ENCODE data around the gene TTC28. TPM values are rescaled to one million over a fixed set of nuclear protein-coding genes. Genes with fewer than 3 reads are reported as not detected.

The TTC28 gene
- total RNA-seq, 4 donors from 2014 or later: 43.8 to 130 (median 92.0) TPM

DNA sequence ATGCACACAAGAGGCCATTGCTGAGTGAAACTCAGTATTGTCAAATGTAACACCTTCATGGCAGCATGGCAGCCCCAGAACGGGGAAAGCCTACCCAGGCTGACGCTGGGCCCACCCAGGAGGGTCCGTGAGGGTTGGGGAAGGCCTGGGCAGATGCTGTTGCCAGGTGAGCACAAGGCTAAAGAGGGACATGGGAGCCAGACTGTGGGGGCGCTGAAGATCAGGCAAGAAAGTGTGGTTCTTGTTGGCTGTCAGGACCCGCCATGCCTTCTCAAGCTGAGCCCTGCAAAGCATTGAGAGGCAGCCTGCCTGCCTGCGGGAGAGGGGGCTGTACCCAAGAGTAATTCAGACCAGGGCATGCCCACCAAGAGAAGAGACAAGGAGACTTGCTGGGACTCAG is 675.6 kb downstream of the TTC28 start:
- intact Hi-C loops (cut with DNase I; ENCODE audit: low total_unique reads): loop anchor here (10.0 kb wide), 1 partner anchor 1249 kb away; no protein-coding TSS in a partner anchor
- H3K4me1 ChIP-seq: no peaks in the 10 kb centered on the region
- H3K9me3 ChIP-seq: no peaks in the 10 kb centered on the region
- H3K27me3 ChIP-seq: no peaks in the 10 kb centered on the region
- H3K27ac ChIP-seq: no peak overlapping the region
- no peak overlapping the region for H3K4me3 ChIP-seq
- DNase-seq: no peak
- no peaks in the 10 kb centered on the region for H3K36me3 ChIP-seq
- TF ChIP-seq, protein P1, sequence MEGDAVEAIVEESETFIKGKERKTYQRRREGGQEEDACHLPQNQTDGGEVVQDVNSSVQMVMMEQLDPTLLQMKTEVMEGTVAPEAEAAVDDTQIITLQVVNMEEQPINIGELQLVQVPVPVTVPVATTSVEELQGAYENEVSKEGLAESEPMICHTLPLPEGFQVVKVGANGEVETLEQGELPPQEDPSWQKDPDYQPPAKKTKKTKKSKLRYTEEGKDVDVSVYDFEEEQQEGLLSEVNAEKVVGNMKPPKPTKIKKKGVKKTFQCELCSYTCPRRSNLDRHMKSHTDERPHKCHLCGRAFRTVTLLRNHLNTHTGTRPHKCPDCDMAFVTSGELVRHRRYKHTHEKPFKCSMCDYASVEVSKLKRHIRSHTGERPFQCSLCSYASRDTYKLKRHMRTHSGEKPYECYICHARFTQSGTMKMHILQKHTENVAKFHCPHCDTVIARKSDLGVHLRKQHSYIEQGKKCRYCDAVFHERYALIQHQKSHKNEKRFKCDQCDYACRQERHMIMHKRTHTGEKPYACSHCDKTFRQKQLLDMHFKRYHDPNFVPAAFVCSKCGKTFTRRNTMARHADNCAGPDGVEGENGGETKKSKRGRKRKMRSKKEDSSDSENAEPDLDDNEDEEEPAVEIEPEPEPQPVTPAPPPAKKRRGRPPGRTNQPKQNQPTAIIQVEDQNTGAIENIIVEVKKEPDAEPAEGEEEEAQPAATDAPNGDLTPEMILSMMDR (IDR thresholded peaks at IDR 0.05): no peak
- no peak for TF ChIP-seq POLR2A (IDR thresholded peaks at IDR 0.05)

DNA sequence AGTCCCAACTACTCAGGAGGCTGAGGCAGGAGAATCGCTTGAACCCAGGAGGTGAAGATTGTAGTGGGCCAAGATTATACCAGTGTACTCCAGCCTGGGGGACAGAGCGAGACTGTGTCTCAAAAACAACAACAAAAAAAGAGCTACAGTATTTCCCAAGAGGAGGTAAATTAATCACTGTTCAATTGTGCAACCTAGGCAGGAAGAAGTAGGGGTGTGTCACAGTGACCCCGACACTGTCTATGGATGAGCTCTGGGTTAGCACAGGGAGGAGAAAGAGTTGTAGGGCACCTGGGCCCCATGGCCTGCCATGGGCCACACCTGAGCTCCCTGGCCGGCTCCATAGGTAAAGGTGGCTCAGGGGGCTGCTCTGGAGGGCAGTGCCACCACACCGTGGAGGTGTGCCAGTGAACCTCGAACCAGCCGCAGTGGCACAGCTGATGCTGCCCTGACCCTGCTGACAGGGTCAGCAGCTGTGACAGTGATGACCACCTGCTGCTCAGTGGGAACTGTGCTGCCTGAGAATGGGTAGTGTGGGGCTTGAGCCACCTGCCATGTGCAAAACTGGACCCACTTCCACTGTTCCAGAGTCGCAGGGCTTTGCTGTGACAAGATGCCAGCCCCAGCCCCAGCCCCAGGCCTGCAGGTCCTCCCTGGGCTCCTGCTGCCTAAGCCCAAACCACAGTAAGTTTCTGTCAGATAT is 676.6 kb downstream of the TTC28 start:
- Histone ChIP-seq H3K36me3 (no peaks in the 10 kb centered on the region), H3K4me1 (no peaks in the 10 kb centered on the region), H3K27ac (no peak overlapping the region), H3K4me3 (no peak overlapping the region), H3K27me3 (no peaks in the 10 kb centered on the region), H3K9me3 (no peaks in the 10 kb centered on the region)
- DNase-seq: no peak
- TF ChIP-seq, protein P1 (IDR thresholded peaks at IDR 0.05): no peak
- TF ChIP-seq POLR2A (IDR thresholded peaks at IDR 0.05): no peak
- intact Hi-C loops (cut with DNase I; ENCODE audit: low total_unique reads): loop anchor here (2.0 to 10.0 kb wide), 2 partner anchors 50 to 1248 kb away; no protein-coding TSS in a partner anchor

DNA sequence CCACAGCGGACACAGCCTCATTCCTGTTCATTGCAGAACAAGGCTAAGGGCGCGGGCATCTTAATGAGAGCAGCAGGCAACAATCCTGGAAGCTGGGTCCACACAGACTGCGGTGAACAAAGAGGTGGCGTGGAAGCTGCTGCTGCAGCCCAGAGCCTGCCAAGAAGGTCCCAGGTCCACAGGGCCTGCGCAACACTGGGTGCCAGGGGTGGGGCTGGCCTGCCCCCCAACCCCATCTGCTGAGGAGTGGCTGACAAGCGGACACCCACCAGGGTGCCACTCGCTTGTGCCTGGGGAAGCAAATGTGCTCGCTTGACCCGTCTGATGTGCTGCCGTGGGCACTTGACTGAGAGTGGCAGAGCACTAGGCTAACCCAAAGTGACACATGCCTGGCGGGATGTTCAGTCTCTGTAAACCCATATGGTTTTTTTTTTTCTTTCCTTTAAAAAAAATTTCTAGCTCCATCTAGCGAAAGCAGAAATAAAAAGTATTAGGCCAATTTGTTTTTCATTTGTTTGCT is 677.4 kb downstream of the TTC28 start:
- Histone ChIP-seq H3K4me1 (no peaks in the 10 kb centered on the region), H3K4me3 (no peak overlapping the region), H3K27me3 (no peaks in the 10 kb centered on the region), H3K27ac (no peak overlapping the region), H3K9me3 (no peaks in the 10 kb centered on the region), H3K36me3 (no peaks in the 10 kb centered on the region)
- intact Hi-C loops (cut with DNase I; ENCODE audit: low total_unique reads): loop anchor here (2.0 to 10.0 kb wide), 2 partner anchors 49 to 1247 kb away; no protein-coding TSS in a partner anchor
- TF ChIP-seq POLR2A (IDR thresholded peaks at IDR 0.05): no peak
- TF ChIP-seq, protein P1 (IDR thresholded peaks at IDR 0.05): no peak
- DNase-seq: no peak

DNA sequence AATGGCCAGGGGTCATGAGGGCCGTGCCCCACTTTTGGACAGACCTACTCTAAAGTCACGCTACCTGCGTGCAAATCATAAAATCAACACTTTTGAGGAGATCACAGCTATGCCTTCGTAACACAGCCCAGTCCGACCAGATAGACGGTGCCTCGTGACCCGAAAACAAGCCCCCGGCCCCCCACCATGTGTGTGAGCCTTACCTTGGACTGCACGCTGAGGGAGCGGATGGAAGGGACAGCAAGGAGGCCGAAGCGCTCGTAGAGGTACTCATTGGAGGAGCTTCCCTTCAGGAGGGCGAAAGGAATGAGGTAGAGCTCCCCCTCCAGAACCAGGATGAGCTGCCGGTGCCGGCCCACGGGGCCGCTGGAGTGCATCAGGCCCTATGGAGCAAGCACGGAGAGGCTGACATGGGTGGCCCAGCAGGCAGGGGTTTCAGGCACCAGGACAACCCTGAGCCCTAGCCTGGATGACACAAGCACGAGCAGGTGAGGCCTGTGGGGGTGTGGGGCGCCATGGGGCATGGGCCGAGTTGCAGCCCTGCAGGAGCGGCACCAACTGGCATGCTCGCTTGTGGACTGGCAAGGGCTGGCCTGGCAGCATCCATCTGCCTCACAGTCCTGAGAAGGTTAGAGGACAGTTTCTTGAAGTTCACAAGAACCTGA is 678.3 kb downstream of the TTC28 start:
- no peaks in the 10 kb centered on the region for H3K4me1 ChIP-seq
- no peaks in the 10 kb centered on the region for H3K9me3 ChIP-seq
- H3K27me3 ChIP-seq: no peaks in the 10 kb centered on the region
- DNase-seq: no peak
- intact Hi-C loops (cut with DNase I; ENCODE audit: low total_unique reads): loop anchor here (10.0 kb wide), 1 partner anchor 1247 kb away; no protein-coding TSS in a partner anchor
- no peaks in the 10 kb centered on the region for H3K36me3 ChIP-seq
- no peak overlapping the region for H3K4me3 ChIP-seq
- no peak overlapping the region for H3K27ac ChIP-seq
- TF ChIP-seq POLR2A (IDR thresholded peaks at IDR 0.05): no peak
- TF ChIP-seq, protein P1 (IDR thresholded peaks at IDR 0.05): no peak

DNA sequence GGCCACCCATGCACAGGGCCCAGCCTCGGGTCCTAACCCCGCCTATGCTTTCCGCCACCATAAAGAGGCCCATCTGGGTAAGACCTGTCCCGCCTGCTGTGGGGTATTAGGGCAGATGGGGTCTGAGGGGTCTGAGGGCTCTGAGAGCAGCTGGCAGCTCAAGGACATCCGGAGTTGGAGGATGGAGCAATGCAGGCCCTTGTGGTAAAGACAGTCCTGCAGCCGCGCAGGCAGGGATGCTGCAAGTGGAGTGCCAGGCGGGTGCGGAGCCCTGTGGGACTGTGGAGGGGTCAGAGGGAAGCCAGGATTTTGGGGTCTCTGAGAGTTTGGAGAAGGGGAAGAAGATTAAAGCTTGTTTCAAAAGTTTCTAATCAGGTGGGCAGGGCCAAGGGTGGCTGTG is 679.3 kb downstream of the TTC28 start:
- Histone ChIP-seq H3K27ac (no peak overlapping the region), H3K4me3 (no peak overlapping the region), H3K36me3 (no peaks in the 10 kb centered on the region), H3K9me3 (no peaks in the 10 kb centered on the region), H3K4me1 (no peaks in the 10 kb centered on the region), H3K27me3 (no peaks in the 10 kb centered on the region)
- no peak for TF ChIP-seq POLR2A (IDR thresholded peaks at IDR 0.05)
- TF ChIP-seq, protein P1 (IDR thresholded peaks at IDR 0.05): no peak
- intact Hi-C loops (cut with DNase I; ENCODE audit: low total_unique reads): loop anchor here (10.0 kb wide), 1 partner anchor 1246 kb away; no protein-coding TSS in a partner anchor
- no peak for DNase-seq

Data from uterus (tissue), 4 donors.